Skin of body (tissue), 2 donors: ENCODE results near the gene NGEF. TPM values are rescaled to one million over a fixed set of nuclear protein-coding genes. Genes with fewer than 3 reads are reported as not detected.

Experiments used
- DNase-seq: peaks from one replicate; lab custom pipeline; 2025; lab: John Stamatoyannopoulos, UW
- total RNA-seq: library from RNA; depleted of rRNA; stranded (reverse); fragments of >200 nt; gene quantifications from one replicate; pipeline ENCODE4 v1.2.3, GENCODE V29; 2014

The NGEF gene
- total RNA-seq, 1 donor from 2014 or later, result 3.9 TPM

DNA sequence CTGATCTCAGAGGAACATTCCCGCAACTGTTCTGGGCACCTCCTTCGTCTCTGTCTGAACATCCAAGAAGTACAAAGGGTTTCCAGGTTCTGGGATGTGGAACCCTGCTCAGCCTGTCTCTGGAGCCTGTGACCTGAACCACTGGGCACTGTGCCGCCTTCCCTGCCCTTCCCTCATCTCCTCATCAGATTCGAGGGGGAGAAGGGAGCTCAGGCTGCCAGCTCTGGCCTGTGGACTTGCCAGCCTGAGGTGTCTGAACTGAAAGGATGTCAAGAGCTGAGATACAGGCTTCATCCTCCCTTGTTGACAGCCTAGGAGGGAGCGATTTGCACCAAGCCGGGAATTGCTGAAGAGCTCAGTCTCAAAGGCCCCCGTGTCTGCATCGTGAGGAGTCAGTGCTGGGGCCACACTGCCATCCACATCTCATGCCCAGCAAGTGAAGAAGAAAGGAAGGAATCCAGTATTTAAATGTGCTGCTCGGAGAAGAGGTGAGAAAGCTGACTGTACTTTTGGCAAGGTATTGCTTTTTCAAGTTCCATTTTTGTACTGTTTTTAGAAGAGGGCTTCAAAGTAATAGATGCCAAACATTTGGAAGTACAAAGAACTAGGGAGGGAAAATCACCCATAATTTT is 32.0 kb upstream of the NGEF start:
- DNase-seq, result no peak

DNA sequence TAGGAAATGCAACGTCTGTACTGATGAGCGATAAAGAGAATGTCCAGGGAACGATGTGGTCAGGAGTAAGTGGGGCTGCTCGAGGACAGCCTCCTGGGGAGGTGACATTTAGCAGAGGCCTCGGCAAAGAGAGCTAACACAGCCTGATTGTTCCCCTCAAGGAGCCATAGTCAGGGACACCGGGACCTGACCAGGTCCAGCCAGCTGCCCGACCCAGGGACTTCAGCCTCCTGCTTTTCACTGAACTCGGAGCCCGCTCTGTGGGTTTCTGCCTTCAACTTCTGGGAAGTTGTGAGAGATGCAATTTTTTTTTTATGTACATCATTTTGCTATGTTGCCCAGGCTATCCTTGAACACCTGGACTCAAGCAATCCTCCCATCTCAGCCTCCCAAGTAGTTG is 29.5 kb upstream of the NGEF start:
- DNase-seq, result no peak

DNA sequence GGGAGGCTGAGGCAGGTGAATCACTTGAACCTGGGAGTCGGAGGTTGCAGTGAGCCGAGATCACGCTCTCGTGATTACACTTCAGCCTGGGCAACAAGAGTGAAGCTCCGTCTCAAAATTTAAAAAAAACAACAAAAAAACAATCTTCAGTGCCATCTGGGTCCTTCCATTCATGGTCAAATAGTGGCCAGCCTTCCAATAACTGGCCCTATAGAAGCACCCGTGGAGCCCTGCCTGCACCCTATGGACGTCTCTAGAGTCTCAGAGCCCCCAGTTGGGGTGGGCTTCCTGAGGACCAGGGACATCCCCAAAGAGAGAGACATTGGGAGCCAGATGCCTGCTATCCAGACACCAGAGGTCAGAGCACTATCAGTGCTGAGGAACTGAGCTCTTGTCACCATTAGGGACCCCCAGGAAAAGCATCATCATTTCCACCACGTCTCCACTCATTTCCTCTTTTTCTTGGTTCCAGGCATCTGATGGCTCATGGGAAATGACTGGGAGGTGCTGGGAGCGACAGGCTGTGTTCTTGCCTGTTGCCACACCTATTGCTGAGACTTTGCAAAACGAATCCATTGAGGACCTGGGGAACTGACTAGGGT is 28.8 kb upstream of the NGEF start:
- DNase-seq, result no peak

DNA sequence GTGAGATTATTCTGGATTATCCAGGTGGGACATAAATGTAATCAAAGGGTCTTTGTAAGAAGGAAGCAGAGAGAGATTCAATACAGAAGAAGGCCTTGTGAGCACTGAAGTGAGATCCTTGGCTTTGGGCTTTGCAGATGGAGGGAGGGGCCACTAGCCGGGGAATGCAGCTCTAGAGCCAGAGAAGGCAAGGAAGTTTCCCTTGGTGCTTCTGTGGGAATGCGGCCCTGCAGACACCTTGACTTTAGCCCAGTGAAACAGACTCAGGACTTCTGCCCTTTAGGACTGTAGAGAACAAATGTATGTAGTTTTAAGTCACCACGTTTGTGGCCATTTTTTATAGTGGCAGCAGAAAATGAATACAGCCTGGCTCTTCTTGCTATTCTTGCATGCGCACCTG is 27.5 kb upstream of the NGEF start:
- DNase-seq, result no peak

DNA sequence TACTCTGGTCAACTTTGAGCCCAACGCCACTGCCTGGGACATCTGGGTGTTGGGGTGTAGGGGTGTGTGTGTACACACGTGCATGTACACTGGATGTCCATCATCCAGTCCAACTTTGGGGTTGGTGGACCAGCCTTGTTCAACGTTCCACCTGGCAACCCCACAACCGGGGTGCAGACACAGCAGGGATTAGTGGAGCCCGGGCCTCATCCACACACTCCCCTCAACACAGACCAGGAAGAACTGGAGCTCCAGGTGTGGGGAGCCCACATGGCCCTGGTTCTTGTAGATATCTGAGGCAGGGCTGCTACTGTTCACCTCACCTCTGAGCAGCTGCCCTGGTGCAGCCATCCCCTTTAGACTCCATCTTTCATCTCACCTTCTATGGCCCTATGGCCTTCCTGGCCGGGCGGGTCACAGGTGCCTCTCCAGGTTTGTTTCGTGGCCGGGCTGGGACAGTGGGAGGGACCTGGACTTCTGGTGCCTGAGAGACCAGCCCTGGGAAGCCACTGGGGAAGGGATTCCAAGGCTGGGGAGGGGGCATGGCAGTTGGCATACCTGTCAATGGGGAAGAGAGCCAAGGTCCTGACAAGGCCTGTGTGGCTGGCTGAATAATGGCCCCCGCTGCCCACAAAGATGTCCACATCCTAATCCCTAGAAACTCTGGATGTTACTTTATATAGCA is 26.9 kb upstream of the NGEF start:
- no peak for DNase-seq

DNA sequence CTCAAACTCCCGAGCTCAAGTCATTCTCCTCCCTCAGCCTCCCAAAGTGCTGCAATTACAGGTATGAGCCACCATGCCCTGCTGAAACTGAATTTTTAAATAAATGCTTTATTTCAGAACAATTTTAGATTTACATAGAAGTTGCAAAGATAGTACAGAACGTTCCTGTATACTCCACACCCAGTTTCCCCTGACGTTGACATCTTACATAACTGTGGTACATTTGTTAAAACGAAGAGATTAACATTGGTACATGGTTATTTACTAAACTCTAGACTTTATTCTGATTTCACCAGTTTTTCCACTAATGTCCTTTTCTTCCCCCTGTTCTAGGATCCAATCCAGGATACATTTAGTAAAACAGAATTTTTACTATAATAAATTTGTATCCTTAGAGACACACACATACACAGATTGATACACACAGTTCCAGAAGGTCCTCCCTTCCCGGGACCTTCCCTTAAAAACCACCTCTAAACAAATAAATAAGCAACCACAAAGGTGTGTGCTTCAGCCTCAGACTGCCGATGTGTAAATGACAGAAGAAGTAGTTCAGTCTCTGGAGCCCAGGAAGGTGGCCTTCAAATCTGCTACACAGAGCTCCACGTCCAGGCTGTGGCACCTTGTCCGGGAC is 26.3 kb upstream of the NGEF start:
- DNase-seq, result no peak

DNA sequence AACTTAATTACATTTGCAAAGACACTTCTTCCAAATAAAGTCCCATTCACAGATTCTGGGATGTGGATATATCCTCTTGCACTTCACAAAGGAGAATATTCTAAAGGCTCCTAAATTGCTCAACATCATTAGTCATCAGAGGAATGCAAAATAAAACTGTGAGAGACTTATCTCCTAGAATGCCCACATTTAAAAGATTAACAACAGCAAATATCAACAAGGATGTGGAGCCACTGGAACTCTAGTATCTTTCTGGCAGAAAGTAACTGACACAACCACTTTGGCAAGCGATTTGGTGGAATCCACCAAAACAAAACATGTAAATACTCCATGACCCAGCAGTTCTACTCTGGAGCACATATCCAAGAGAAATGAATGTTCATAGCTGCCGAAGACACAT is 24.0 kb upstream of the NGEF start:
- DNase-seq, result no peak

DNA sequence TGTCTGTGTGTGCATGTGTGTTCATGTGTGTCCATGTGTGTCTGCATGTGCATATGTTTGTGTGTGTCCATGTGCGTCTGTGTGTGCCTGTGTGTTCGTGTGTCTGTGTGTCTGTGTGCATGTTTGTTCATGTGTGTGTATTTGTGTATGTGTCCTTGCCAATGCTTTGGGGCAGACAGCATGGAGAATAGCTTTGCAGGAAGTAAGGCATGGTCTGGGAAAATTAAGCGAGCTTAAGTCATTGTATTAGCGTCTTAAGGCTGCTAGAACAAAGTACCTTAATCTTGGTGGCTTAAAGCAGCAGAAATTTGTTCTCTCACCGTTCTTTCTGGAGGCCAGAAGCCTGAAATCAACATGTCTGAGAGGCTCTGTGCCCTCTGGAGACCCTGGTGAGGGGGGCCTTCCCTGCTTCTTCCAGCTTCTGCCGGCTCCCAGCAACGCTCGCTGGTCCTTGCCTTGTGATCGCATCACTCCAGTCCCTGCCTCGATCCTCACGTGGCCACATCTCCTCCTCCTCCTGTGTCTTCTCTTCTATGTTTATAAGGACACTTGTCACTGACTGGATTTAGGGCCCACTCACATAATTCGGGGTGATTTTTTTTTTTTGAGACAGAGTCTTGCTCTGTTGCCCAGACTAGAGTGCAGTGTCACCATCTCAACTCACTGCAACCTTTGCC is 23.2 kb upstream of the NGEF start:
- no peak for DNase-seq

DNA sequence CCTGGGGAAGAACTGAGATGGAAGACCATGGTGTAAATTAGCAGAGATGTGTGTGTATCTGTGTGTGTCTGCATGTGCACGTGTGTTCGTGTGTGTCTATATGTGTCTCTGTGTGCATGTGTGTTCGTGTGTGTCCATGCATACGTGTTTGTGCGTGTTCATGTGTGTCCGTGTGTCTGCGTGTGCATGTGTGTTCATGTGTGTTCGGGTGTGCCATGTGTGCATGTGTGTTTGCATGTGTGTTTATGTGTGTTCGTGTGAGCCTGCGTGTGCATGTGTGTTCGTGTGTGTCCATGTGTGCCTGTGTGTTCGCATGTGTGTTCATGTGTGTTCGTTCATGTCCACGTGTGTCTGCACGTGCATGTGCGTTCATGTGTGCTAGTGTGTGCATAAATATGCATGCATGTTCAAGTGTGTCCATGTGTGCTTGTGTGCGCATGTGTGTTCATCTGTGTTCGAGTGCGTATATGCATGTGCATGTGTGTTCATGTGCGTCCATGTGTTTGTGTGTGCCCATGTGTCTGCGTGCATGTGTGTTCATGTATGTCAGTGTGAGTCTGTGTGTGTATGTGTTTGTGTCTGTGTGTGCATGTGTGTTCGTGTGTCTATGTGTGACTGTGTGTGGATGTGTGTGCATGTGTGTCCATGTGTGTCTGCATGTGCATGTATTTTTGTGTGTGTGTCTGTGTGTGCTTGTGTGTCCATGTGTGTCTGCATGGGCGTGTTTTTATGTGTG is 22.5 kb upstream of the NGEF start:
- DNase-seq, result no peak

DNA sequence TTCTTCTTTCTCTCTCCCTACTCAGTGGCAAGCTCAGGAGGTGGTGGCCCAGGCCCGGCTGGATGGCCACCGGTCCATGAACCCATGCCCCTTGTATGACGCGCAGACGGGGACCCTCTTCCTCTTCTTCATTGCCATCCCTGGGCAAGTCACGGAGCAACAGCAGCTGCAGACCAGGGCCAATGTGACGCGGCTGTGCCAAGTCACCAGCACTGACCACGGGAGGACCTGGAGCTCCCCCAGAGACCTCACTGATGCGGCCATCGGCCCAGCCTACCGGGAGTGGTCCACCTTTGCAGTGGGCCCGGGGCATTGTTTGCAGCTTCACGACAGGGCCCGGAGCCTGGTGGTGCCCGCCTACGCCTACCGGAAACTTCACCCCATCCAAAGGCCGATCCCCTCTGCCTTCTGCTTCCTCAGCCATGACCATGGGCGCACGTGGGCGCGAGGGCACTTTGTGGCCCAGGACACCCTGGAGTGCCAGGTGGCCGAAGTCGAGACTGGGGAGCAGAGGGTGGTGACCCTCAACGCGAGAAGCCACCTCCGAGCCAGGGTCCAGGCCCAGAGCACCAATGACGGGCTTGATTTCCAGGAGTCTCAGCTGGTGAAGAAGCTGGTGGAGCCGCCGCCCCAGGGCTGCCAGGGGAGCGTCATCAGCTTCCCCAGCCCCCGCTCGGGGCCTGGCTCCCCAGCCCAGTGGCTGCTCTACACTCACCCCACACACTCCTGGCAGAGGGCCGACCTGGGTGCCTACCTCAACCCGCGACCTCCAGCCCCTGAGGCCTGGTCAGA is 21.2 kb upstream of the NGEF start:
- no peak for DNase-seq

DNA sequence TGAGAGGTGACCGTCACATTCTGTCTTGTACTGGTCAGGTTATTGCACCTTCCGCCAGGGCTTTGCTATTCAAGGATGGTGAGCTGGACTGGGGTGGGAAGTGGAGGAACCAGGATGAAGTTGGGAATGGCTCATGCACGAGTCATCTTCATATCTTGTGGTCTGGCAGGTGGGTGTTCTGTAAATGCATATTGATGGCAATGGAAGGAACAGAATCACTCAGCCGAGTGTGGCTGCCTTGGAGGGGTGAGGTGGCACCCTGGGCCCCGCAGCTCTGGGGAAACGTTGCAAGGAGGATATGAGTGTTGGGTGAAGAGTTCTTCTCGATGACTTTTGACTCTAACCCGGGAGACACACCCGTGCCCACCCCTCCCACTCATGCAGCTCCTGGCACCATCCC is 20.6 kb upstream of the NGEF start:
- no peak for DNase-seq

DNA sequence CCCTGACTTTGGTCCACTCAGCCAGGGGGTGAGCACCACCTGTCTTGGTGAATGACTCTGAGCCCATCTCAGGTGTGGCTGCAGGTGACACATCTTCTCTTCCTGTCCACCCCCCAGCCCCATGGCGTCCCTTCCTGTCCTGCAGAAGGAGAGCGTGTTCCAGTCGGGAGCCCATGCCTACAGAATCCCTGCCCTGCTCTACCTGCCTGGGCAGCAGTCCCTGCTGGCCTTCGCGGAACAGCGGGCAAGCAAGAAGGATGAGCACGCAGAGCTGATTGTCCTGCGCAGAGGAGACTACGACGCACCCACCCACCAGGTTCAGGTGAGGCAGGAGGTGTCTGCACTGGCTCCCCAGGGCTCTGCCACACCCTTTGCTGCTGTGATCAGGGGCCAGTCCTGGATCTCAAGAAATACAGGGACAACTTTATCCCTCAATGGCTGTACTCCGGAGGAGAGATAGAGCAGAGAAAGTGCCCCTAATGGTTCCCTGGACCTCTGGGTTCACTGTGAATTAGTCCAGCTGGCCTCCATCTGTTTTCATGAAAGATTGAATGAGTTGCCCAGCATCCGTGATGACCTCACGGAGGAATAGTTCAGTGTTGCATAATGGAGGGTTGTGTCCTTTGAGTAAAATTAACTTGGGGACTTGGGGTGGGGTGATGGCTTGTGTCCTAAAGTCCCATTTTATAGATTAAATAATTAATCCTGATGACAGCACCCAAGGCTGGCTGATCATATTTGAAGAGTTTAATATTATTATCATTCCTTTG is 19.7 kb upstream of the NGEF start, which contains the start of gene NEU2:
TSS of gene NEU2 (plus strand) at position 122 of the 770 bp plus-strand sequence. CDS start at position 122, 0 bp downstream.
- DNase-seq, result no peak

DNA sequence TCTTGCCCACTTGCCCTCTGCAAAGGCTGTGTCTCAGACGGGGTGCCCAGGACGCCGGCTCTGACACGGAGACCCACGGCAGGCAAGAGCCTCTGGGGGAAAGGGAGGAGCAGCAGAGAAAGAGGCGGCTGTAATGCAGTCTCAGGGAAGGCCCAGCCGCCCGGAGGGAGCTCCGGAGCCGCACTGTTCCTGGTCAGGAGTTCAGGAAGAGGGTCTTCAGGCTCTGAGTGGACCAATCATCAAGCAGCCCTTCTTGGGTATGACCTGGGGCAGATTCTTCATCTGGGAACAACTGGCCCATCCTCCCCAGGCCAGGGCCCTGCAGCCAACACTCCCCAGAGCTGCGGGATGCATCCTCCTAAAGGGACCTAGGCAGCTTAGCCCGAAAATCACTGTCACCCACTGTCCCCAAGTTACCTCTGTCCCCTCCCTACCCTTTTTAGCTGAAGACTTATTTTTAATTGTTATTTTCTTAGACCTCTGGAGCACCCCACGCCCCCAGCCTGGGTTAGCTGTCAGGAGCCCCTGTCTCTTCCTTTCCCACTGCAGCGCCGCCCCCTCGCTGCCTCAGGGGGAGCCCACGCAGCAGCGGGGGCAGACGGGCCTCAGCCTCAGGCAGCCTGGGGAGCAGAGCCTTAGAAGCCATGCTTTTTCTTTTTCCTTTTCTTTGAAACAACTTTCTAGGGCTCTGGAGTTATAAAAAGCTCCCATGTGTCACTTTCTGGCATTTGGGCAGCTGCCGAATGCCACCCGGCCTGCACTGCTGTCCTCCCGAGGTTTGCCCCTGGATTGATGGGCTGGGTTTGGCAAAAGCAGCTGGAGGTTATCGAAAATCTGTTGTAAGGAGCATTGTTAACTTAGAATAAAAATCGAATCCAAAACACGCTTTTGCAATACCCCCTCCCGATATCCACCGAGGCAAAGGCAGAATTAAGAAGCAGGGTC is 18.8 kb upstream of the NGEF start:
- DNase-seq, result no peak

DNA sequence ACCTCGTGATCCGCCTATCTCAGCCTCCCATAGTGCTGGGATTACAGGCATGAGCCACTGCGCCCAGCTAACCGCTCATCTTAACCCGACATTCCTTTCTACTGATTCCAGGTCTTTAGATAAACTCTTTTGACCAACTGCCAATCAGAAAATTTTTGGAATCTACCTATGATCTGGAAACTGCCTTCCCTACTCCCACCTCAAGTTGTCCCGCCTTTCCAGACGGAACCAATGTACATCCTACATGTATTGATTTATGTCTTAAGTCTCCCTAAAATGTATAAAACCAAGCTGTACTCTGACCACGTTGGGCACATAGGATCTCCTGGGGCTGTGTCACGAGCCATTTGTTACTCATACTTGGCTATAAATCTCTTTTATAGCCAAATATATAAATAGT is 16.3 kb upstream of the NGEF start:
- no peak for DNase-seq

DNA sequence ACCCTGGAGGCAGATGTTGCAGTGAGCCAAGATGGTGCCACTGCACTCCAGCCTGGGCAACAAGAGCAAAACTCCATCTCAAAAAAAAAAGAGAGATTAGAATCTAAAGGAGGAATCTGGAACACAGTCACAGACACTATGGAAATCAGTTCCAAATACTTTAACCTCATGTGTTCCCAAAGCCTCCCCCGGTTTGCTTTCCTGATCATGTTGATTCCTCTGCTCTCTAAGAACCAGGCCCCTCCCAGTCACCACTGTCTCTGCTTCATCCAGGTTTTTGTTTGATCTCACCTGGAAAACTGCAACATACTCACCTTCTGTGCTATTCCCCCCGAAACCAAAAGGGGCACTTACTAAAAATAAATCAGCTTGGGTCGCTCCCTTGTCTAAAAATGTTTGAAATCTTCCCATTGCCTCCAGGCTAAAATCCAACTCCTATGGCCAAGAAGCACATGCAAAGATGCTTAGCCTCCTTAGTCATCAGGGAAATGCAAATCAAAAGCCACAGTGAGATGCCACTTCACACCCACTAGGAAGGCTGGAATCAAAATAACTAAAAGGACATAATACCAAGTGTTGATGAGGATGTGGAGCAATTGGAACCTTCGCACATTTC is 13.2 kb upstream of the NGEF start:
- DNase-seq, result no peak

DNA sequence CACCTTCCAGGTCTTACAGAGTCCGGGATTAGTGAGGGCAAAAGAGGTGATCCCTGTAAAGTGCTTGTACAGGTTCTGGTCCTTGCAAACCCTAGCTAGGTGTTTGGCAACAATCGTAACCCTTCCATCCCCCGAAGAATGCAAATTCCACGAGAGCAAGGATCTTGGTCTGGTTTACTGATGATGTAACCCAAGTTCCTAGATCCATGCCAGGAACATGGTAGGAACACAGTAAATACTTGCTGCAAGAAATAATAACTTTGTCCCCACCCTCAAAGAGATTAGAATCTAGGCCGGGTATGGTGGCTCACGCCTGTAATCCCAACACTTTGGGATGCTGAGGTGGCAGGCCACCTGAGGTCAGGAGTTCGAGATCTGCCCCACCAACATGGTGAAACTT is 12.7 kb upstream of the NGEF start:
- no peak for DNase-seq

DNA sequence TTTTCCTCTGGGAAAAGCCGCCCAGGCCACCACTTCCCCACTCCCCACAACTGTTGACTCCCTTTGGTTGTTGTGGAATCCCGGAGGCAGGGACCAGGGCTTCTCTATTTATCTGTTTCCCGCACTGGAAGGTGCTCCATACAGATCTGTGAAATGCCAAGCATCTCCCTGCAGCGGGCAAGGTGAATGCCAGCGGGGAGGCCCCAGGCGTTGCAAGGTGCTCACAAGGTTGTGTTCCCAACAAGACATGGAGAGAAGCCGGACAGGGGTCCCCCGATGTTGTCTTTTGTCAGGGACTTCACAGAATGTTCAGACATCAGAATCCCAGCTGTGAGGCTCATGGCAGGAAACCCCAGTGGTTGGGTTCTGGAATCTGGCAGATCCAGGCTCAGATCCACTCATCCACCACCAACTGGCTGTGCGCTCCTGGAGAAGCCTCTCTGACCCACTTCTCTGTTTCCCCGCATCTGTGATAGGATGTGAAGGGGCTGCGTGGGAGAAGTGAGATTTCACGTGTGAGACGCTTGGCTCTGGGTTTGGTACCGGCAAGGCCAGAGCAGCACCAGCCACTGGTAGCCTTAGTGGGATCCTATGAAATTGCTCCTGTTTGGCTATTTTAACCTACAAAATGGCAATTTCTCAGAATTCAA is 10.8 kb upstream of the NGEF start:
- DNase-seq, result no peak
